ENCODE measurements around the gene DMKN. TPM values are rescaled to one million over a fixed set of nuclear protein-coding genes. Genes with fewer than 3 reads are reported as not detected.
"Not testable (repeated sequence)": the region's sequence is repeated elsewhere in the genome, so short reads cannot be mapped to it uniquely, and the experiment has no call there.

DMKN gene
- total RNA-seq, 6 donors from 2014 or later = 64.9 to 127 (median 101) TPM

- DNase-seq (no peak), ATAC-seq (ENCODE audit: low FRiP score in 2 of 2) (no peak)
- Histone ChIP-seq H3K9me3 (no peaks in the 10 kb centered on the region), H3K36me3 (no peaks in the 10 kb centered on the region), H3K27me3 (no peaks in the 10 kb centered on the region), H3K27ac (no peak overlapping the region), H3K4me3 (no peak overlapping the region), H3K4me1 (peaks cover 14 to 23% (median 22%) of the 10 kb centered on the region in 4 donors)
- TF ChIP-seq POLR2A (IDR thresholded peaks at IDR 0.05) (no peak), CTCF (IDR thresholded peaks at IDR 0.05) (no peak), EP300 (IDR thresholded peaks at IDR 0.05) (no peak), POLR2AphosphoS5 (IDR thresholded peaks at IDR 0.05) (no peak)
- 83 to 100% methylated on average over 1 of the region's 1 CpG for WGBS, 2 donors
Measured at GRCh38 chr19:35466259-35466658, 47.2 kb downstream of the DMKN start.

GRCh38 chr19:35462956-35463355 lies 50.5 kb downstream of the DMKN start:
- ATAC-seq (ENCODE audit: low FRiP score in 2 of 2); DNase-seq; H3K36me3 ChIP-seq; H3K4me3 ChIP-seq; H3K9me3 ChIP-seq; H3K27me3 ChIP-seq: not testable (repeated sequence)
- H3K27ac ChIP-seq = peak overlapping the region in 1 of 4 donors; percentile 4
- WGBS, 2 donors = 39 to 48% methylated on average over 7 of the region's 7 CpGs
- H3K4me1 ChIP-seq = peaks cover 42 to 50% (median 45%) of the 10 kb centered on the region in 4 donors

- Histone ChIP-seq H3K9me3 (no peaks in the 10 kb centered on the region), H3K27me3 (no peaks in the 10 kb centered on the region), H3K4me3 (no peak overlapping the region), H3K36me3 (no peaks in the 10 kb centered on the region), H3K27ac (peak overlapping the region in 3 of 4 donors; percentile 8 to 19 (median 18)), H3K4me1 (peaks cover 42 to 50% (median 45%) of the 10 kb centered on the region in 4 donors)
- WGBS, 2 donors = 14 to 19% methylated on average over 6 of the region's 6 CpGs
- ATAC-seq (ENCODE audit: low FRiP score in 2 of 2) (peak; percentile 64 to 69), DNase-seq (peak in 1 of 2 donors; percentile 44)
- TF ChIP-seq POLR2A (IDR thresholded peaks at IDR 0.05) = no peak
- peak; percentile 10 to 33 for TF ChIP-seq POLR2AphosphoS5 (IDR thresholded peaks at IDR 0.05)
- peak in 1 of 6 experiments; percentile 11 for TF ChIP-seq CTCF (IDR thresholded peaks at IDR 0.05)
- no peak for TF ChIP-seq EP300 (IDR thresholded peaks at IDR 0.05)
Measured at GRCh38 chr19:35462476-35462953, 50.9 kb downstream of the DMKN start.

GRCh38 chr19:35461788-35462187 lies 51.7 kb downstream of the DMKN start:
- ATAC-seq (ENCODE audit: low FRiP score in 2 of 2); H3K4me3 ChIP-seq; DNase-seq; H3K9me3 ChIP-seq; H3K27me3 ChIP-seq; H3K36me3 ChIP-seq: not testable (repeated sequence)
- Histone ChIP-seq H3K27ac (peak overlapping the region in 1 of 4 donors; percentile 18), H3K4me1 (peaks cover 42 to 50% (median 45%) of the 10 kb centered on the region in 4 donors)

GRCh38 chr19:35461060-35461459 lies 52.4 kb downstream of the DMKN start:
- DNase-seq (no peak), ATAC-seq (ENCODE audit: low FRiP score in 2 of 2) (no peak)
- Histone ChIP-seq H3K4me3 (no peak overlapping the region), H3K27me3 (no peaks in the 10 kb centered on the region), H3K4me1 (peaks cover 42 to 50% (median 45%) of the 10 kb centered on the region in 4 donors), H3K36me3 (no peaks in the 10 kb centered on the region), H3K9me3 (no peaks in the 10 kb centered on the region), H3K27ac (no peak overlapping the region)
- WGBS, 2 donors = 73 to 81% methylated on average over 9 of the region's 9 CpGs
- TF ChIP-seq POLR2A (IDR thresholded peaks at IDR 0.05) (no peak), POLR2AphosphoS5 (IDR thresholded peaks at IDR 0.05) (no peak), EP300 (IDR thresholded peaks at IDR 0.05) (no peak)

- DNase-seq (no peak), ATAC-seq (ENCODE audit: low FRiP score in 2 of 2) (no peak)
- H3K36me3 ChIP-seq = no peaks in the 10 kb centered on the region
- 59 to 85% methylated on average over 10 of the region's 10 CpGs for WGBS, 2 donors
- H3K27me3 ChIP-seq = no peaks in the 10 kb centered on the region
- H3K4me3 ChIP-seq = no peak overlapping the region
- H3K9me3 ChIP-seq = no peaks in the 10 kb centered on the region
- no peak for TF ChIP-seq POLR2A (IDR thresholded peaks at IDR 0.05)
- TF ChIP-seq POLR2AphosphoS5 (IDR thresholded peaks at IDR 0.05) = no peak
- no peak for TF ChIP-seq EP300 (IDR thresholded peaks at IDR 0.05)
- TF ChIP-seq CTCF (IDR thresholded peaks at IDR 0.05) = no peak
- H3K27ac ChIP-seq = no peak overlapping the region
- H3K4me1 ChIP-seq = peaks cover 42 to 50% (median 47%) of the 10 kb centered on the region in 4 donors
Measured at GRCh38 chr19:35460608-35461007, 52.8 kb downstream of the DMKN start.
